T47D (cell line): ENCODE data around the gene PRDM1.

Source experiments
- DNase-seq, 2 experiments: peaks; one replicate each; pipeline versions ENCODE4 v3.0.0 to v3.0.0-alpha.2; 2011 to 2012; ENCODE audit warnings: low read depth in 1 of 2, low spot score in 1 of 2
- JUND ChIP-seq: IDR thresholded peaks from 2 replicates; pipeline ENCODE4 v1.6.1; 2012; ENCODE audit warnings: low read depth
- in situ Hi-C: cut with HindIII; loops from 2 replicates; pipeline ENCODE4 v1.10.0; 2016; ENCODE audit warnings: low sequenced_read_pairs, low pct_unique_long_range_greater_than_20kb

The PRDM1 gene

GRCh38 chr6:106116125-106116832 lies 30.1 kb downstream of the PRDM1 start:
- TF ChIP-seq JUND, result no peak
- in situ Hi-C loops, result no loop called here
- peak in 1 of 2 experiments; percentile 46 for DNase-seq

GRCh38 chr6:106117579-106117978 lies 31.4 kb downstream of the PRDM1 start:
- no peak for DNase-seq
- in situ Hi-C loops, result no loop called here
- no peak for TF ChIP-seq JUND

GRCh38 chr6:106118835-106119431 lies 32.8 kb downstream of the PRDM1 start:
- peak in 1 of 2 experiments; percentile 56 for DNase-seq
- in situ Hi-C loops, result no loop called here
- no peak for TF ChIP-seq JUND

GRCh38 chr6:106119546-106119945 lies 33.4 kb downstream of the PRDM1 start:
- in situ Hi-C loops, result no loop called here
- peak; percentile 16 to 92 for DNase-seq
- TF ChIP-seq JUND, result no peak

GRCh38 chr6:106120006-106120405 lies 33.9 kb downstream of the PRDM1 start:
- in situ Hi-C loops, result no loop called here
- TF ChIP-seq JUND, result no peak
- DNase-seq, result no peak

GRCh38 chr6:106120406-106120805 lies 34.3 kb downstream of the PRDM1 start:
- no peak for TF ChIP-seq JUND
- in situ Hi-C loops, result no loop called here
- no peak for DNase-seq

- no peak for DNase-seq
- in situ Hi-C loops, result no loop called here
- no peak for TF ChIP-seq JUND
Measured at GRCh38 chr6:106122306-106122918, 36.3 kb downstream of the PRDM1 start.

GRCh38 chr6:106122938-106123656 lies 37.0 kb downstream of the PRDM1 start:
- in situ Hi-C loops, result no loop called here
- no peak for TF ChIP-seq JUND
- DNase-seq, result no peak

GRCh38 chr6:106124015-106124414 lies 37.9 kb downstream of the PRDM1 start:
- in situ Hi-C loops, result no loop called here
- DNase-seq, result no peak
- no peak for TF ChIP-seq JUND

- in situ Hi-C loops, result no loop called here
- no peak for DNase-seq
- TF ChIP-seq JUND, result no peak
Measured at GRCh38 chr6:106124437-106125430, 38.6 kb downstream of the PRDM1 start.

GRCh38 chr6:106125925-106126435 lies 39.8 kb downstream of the PRDM1 start:
- no peak for DNase-seq
- in situ Hi-C loops, result no loop called here
- TF ChIP-seq JUND, result no peak
